Adrenal gland (tissue), 5 donors: ENCODE results near the gene CCPG1.

Experiments used
- CTCF ChIP-seq, 6 experiments: fragments of 450-650 bp in 4 of 6; fragments of 200-600 bp in 2 of 6; sonication (generic) in 1 of 6; IDR thresholded peaks; 1 replicate in 5 of 6; 2 replicates in 1 of 6; pipeline versions ENCODE4 v1.5.1 to v1.8.0; 2016 to 2021; ENCODE audit warnings: antibody characterized with exemption in 6 of 6, mild to moderate bottlenecking in 2 of 6, moderate library complexity in 1 of 6
- POLR2A ChIP-seq, 2 donors: fragments of 450-650 bp; IDR thresholded peaks; one replicate each; pipeline ENCODE4 v1.6.1; 2017; ENCODE audit warnings: antibody characterized with exemption in 2 of 2, mild to moderate bottlenecking in 2 of 2, moderate library complexity in 1 of 2
- donor health status: DM: no; HTN: no; CAD: no.

DNA sequence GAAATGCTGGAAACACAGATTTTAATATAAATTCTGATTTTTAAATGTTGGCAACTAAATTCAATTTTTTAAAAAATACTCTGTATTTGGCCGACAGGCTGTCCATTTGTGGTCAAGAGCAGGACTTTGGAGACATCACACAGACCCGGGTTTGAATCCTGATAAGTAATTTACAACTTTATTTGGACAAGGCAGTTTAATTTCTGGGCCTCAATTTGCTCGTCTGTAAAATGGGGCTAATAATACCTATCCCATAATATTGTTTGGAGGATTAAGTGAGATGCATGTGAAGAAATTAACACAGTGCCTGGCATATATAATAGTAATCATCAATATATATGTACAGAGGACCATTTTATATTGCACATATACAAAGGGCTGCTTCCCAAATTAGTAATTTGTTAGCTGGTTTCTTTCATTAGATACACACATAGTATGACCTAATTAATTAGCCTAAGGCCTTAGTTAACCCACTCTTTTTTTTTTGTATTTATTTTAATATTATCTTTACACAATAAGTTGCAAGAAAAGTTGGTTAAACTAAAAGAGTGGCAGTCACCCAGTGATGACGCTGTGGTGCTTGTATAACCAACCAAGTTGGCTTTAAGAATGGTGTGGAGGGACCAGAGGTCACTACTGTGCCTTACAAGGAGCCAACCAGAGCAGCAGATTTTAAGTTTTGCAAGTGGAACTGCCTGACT lies 88.5 kb downstream of the CCPG1 start:
- TF ChIP-seq CTCF (IDR thresholded peaks at IDR 0.05) (no peak), POLR2A (IDR thresholded peaks at IDR 0.05) (no peak)
